Subcutaneous abdominal adipose tissue (tissue), 5 donors: ENCODE data around the gene TLR10.
A peak's percentile ranks its signal among the peaks of the same experiment; 100 is the strongest.
"Not testable (repeated sequence)": the region's sequence is repeated elsewhere in the genome, so short reads cannot be mapped to it uniquely, and the experiment has no call there.

Source experiments
- H3K27ac ChIP-seq: one replicate; pipeline ENCODE4 v1.7.0; 2013; ENCODE audit warnings: low read depth, mild to moderate bottlenecking, inconsistent platforms, low read length, moderate library complexity
- H3K27me3 ChIP-seq, 5 donors: one replicate each; pipeline ENCODE4 v1.7.0; 2013; ENCODE audit warnings: low read length in 5 of 5, inconsistent platforms in 1 of 5; ENCODE audit not compliant: control insufficient read depth in 5 of 5, insufficient read depth in 4 of 5
- H3K36me3 ChIP-seq, 5 donors: one replicate each; pipeline ENCODE4 v1.7.0; 2013; ENCODE audit warnings: low read length in 5 of 5; ENCODE audit not compliant: control insufficient read depth in 5 of 5, insufficient read depth in 5 of 5
- H3K4me1 ChIP-seq, 5 donors: one replicate each; pipeline ENCODE4 v1.7.0; 2013; ENCODE audit warnings: low read length in 5 of 5, mild to moderate bottlenecking in 3 of 5, moderate library complexity in 1 of 5; ENCODE audit not compliant: control insufficient read depth in 5 of 5, insufficient read depth in 5 of 5
- H3K4me3 ChIP-seq, 5 donors: one replicate each; pipeline ENCODE4 v1.7.0; 2013; ENCODE audit warnings: low read length in 5 of 5, low read depth in 1 of 5
- H3K9ac ChIP-seq, 5 donors: one replicate each; pipeline ENCODE4 v1.7.0; 2013; ENCODE audit warnings: low read length in 5 of 5, mild to moderate bottlenecking in 4 of 5, moderate library complexity in 3 of 5
- H3K9me3 ChIP-seq, 5 donors: one replicate each; pipeline ENCODE4 v1.7.0; 2013; ENCODE audit warnings: low read length in 5 of 5; ENCODE audit not compliant: control insufficient read depth in 5 of 5
- donor health status: healthy.
- donor health status: healthy.
- donor health status: healthy.
- donor health status: healthy.
- donor health status: healthy.

The TLR10 gene

DNA sequence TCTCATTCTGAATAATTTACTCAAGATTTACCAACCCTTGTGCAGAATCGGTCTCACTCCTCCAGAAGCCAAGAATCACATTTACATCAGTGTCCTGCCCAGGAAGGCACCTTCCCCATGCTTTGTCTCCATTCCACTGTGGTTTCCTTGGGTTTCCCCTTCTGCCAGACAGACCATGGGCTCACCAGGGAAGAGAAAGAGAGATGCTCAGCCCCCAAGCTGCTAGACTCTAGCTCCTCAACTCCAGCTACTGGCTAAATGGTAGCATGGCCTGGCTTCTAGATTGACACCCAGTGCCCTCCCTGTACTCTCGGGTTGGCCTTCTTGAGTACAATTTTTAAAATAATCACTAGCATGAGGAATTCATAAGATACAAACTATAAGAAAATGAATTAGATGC lies 12.9 kb downstream of the TLR10 start:
- peaks cover 0 to 35% (median 17%) of the 10 kb centered on the region in 5 donors for H3K4me1 ChIP-seq
- H3K27ac ChIP-seq, result peak overlapping the region; percentile 37
- no peaks in the 10 kb centered on the region for H3K27me3 ChIP-seq
- H3K4me3 ChIP-seq, result no peak overlapping the region
- H3K9ac ChIP-seq, result no peak overlapping the region
- H3K36me3 ChIP-seq, result no peaks in the 10 kb centered on the region
- no peaks in the 10 kb centered on the region for H3K9me3 ChIP-seq

DNA sequence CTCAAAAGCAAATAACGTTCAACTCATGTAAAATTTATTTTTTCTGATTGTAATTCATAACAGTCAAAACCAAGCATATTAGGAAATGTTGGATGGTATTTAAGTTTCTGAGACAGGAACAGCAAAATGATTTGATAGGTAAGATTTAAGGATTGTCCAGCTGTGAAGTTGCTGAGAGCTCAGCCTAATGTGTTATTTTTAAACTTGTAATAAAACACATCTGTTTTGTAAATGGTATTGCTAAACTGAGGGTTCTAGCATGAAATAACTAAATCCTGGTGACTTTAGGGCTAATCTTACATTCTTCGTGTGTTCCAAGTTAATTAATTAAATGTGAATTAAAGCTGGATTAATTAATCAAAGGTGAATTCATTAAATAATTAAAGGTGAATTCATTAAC lies 13.3 kb downstream of the TLR10 start:
- H3K9me3 ChIP-seq, result no peaks in the 10 kb centered on the region
- H3K36me3 ChIP-seq, result no peaks in the 10 kb centered on the region
- H3K4me3 ChIP-seq, result no peak overlapping the region
- H3K27me3 ChIP-seq, result no peaks in the 10 kb centered on the region
- peak overlapping the region; percentile 37 for H3K27ac ChIP-seq
- H3K4me1 ChIP-seq, result peaks cover 0 to 34% (median 19%) of the 10 kb centered on the region in 5 donors
- peak overlapping the region in 1 of 5 donors; percentile 13 for H3K9ac ChIP-seq

DNA sequence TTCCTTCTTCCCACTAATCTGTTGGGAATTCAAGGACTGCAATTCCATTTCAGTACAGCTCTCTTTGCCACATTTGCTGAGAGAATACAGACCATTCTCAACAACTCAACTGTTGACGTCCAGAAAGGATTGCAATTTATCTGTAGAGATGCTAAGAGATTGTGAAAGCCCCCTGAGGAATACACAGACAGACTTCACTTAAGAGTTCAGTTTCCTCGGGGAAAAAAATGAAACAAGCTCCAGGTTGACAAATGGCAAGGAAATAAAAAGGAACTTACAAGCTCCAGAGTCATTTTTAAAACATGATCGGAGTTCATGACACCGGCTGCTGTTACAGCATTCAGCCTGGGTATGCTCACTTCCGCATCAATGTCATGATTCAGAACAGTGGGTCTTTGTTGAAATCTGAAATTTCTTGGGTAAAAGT lies 13.8 kb downstream of the TLR10 start:
- peak overlapping the region; percentile 37 for H3K27ac ChIP-seq

DNA sequence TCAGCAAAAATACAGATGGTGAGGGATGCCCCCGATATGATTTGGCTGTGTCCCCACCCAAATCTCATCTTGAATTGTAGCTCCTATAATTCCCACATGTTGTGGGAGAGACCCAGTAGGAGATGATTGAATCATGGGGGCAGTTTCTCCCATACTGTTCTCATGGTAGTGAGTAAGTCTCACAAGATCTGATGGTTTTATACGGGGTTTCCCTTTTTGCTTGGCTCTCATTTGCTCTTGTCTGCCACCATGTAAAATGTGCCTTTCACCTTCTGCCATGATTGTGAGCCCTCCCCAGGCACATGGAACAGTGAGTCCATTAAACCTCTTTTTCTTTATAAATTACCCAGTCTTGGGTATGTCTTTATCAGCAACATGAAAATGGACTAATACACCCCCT lies 15.8 kb downstream of the TLR10 start:
- H3K27me3 ChIP-seq, H3K36me3 ChIP-seq, H3K9ac ChIP-seq, H3K4me3 ChIP-seq, H3K9me3 ChIP-seq, H3K27ac ChIP-seq: not testable (repeated sequence)
- H3K4me1 ChIP-seq, result peaks cover 0 to 33% (median 27%) of the 10 kb centered on the region in 5 donors

More for the DNA sequence above, 13.8 kb downstream of the TLR10 start:
- peaks cover 0 to 32% (median 23%) of the 10 kb centered on the region in 5 donors for H3K4me1 ChIP-seq
- H3K4me3 ChIP-seq, result no peak overlapping the region
- no peaks in the 10 kb centered on the region for H3K27me3 ChIP-seq
- H3K9ac ChIP-seq, result no peak overlapping the region
- H3K36me3 ChIP-seq, result no peaks in the 10 kb centered on the region
- no peaks in the 10 kb centered on the region for H3K9me3 ChIP-seq

DNA sequence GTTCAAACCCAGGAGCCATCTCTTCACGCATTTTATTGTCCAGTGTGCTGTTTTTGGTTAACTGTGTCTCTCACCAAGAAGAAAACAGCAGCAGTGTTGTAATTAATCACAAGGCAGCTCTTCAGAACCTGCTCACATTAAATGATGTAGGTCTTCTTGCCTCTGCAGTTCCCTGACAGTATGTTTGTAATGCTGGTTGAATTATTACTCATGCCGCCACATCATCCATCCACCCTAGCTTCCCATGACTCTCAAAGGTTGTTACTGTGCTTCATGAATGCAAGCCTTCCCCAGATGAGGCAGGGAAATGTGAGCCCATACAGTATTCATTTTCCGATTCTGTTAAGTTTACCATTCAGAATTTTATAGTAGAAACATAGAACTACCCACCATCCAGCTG lies 17.4 kb downstream of the TLR10 start:
- peaks cover 0 to 33% (median 27%) of the 10 kb centered on the region in 5 donors for H3K4me1 ChIP-seq
- H3K27ac ChIP-seq, result no peak overlapping the region
- H3K9ac ChIP-seq, result no peak overlapping the region
- no peaks in the 10 kb centered on the region for H3K9me3 ChIP-seq
- no peaks in the 10 kb centered on the region for H3K27me3 ChIP-seq
- H3K4me3 ChIP-seq, result no peak overlapping the region
- no peaks in the 10 kb centered on the region for H3K36me3 ChIP-seq

DNA sequence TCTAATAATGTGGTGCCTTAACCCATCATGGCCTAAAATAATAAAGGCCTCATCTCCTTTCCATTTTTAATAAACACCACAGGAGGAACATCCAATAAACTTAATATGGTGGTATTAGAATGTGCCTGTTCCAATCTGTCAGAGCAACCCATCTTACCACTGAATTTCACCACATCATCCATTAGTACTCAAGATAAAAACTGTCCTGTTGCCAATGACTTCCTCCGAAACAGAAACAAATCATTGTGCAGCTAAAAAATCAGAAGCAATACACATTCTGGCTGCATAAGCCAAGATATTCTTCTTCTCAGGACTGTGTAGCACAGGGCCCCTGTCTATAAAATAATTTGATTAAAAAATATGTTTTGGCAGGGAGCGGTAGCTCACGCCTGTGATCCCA lies 18.5 kb downstream of the TLR10 start:
- peaks cover 0 to 29% (median 22%) of the 10 kb centered on the region in 5 donors for H3K4me1 ChIP-seq
- H3K9ac ChIP-seq, result no peak overlapping the region
- no peak overlapping the region for H3K4me3 ChIP-seq
- H3K36me3 ChIP-seq, result no peaks in the 10 kb centered on the region
- no peak overlapping the region for H3K27ac ChIP-seq
- H3K27me3 ChIP-seq, result no peaks in the 10 kb centered on the region
- no peaks in the 10 kb centered on the region for H3K9me3 ChIP-seq

DNA sequence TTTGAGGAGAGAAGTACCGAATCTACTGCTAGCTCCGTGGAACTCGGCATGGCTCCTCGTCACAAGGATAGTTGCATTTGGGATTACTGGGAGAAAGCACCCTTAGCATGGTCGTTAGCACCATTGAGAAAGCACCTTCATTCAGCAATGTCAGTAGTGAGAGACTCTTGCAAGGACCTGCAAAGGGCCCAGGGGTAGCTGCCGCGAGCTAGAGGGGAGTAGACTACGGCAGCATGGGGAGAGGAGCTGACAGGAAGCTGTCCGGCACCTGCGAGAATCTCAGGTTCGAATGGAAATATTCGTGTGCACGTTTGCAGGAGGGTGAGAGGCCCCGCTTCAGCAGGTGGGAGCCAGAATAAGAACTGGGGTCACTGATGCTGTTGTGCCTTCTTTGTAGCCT lies 20.2 kb downstream of the TLR10 start:
- Histone ChIP-seq H3K4me1 (peaks cover 0 to 24% (median 15%) of the 10 kb centered on the region in 5 donors), H3K27me3 (no peaks in the 10 kb centered on the region), H3K27ac (no peak overlapping the region), H3K36me3 (no peaks in the 10 kb centered on the region), H3K9ac (no peak overlapping the region), H3K9me3 (no peaks in the 10 kb centered on the region), H3K4me3 (no peak overlapping the region)

DNA sequence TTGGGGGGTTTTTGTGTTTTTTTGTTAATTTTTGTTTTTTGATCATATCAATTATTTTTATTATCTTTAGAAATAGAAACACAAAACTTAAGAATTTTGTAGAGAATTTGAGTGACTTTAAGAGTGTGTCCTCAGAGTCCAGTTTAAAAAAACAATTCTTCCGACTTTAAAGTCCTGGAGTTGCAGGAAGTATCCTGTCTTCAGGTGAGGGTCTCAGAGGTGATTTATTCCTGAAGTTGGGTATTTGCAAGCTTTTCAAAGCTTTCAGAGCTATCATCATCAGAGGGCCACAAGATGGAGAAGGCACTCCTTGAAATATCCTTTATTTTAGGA lies 23.0 kb downstream of the TLR10 start:
- H3K27ac ChIP-seq, result no peak overlapping the region

DNA sequence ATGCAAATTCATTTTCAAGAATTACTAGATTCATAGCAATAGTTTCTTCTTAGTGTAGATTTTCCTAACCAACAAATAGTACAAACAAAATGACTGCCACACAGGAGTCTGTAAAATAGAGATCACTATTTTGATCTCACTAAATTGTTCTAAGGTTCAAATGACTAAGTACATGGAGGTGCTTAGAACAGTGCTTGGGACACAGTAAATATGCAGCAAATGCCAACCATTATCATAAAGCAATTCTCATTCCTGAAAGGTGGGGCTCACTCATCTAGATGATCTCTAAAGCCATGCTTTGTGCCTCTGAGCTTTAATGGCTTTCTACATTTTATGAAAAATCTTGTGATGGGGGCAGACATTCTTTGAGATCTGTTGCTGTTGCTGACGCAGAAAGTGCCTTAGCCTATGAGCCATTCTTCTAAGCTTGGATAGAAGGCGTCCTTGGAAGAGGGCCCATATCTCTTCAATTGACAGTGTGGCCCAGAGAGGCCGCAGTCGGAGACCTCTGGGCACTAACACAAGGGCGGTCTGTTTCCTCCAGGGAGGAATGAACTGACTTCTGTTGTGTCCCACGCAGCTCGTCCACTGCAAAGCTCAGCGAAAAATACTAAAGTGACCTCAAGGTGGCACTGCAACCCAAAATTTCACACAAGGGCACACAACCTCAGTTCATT lies 23.5 kb downstream of the TLR10 start:
- Histone ChIP-seq H3K9me3 (no peaks in the 10 kb centered on the region), H3K9ac (no peak overlapping the region), H3K27me3 (no peaks in the 10 kb centered on the region), H3K27ac (no peak overlapping the region), H3K4me1 (peaks cover 0 to 23% (median 15%) of the 10 kb centered on the region in 5 donors), H3K36me3 (no peaks in the 10 kb centered on the region), H3K4me3 (peak overlapping the region in 1 of 5 donors; percentile 55)

More for the DNA sequence above, 23.0 kb downstream of the TLR10 start:
- no peaks in the 10 kb centered on the region for H3K36me3 ChIP-seq
- H3K4me1 ChIP-seq, result peaks cover 0 to 26% (median 15%) of the 10 kb centered on the region in 5 donors
- H3K9me3 ChIP-seq, result no peaks in the 10 kb centered on the region
- H3K9ac ChIP-seq, result no peak overlapping the region
- H3K4me3 ChIP-seq, result no peak overlapping the region
- no peaks in the 10 kb centered on the region for H3K27me3 ChIP-seq

DNA sequence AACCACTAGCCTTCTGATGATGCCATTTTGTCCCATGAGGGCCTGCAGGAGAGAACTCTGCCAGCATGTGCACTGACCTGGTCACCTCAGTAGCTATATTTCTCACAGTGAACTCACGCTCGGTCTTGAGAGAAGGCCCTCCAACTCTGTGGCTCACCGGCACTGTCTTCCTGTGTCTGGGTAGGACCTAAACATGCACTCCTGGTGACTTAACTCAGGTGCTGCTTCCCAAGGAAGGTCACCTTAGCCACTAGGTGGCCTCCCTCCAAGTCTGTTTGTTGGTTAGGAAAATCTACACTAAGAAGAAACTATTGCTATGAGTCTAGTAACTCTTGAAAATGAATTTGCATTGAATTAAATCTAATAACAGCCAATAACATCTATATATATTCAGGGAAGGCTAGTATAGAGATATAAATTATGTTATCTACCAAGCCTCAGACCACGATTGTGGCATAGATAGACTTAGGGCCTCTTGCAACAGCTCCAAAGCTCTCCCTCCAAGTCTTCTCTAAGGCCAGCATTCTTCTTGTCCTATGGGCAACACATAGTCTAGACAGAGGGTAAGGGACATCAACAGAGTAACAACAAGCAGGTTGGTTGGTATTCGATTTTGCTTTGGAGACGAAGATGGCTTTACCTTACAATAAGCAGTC lies 24.7 kb downstream of the TLR10 start:
- Histone ChIP-seq H3K9ac (no peak overlapping the region), H3K27me3 (no peaks in the 10 kb centered on the region), H3K4me3 (no peak overlapping the region), H3K9me3 (no peaks in the 10 kb centered on the region), H3K4me1 (peaks cover 2 to 26% (median 19%) of the 10 kb centered on the region in 5 donors), H3K36me3 (no peaks in the 10 kb centered on the region), H3K27ac (no peak overlapping the region)
